Activated T-helper 1 cell treated with anti-CD3 and anti-CD28 coated beads, Interleukin-12 subunit alpha, Interleukin-12 subunit beta, Interleukin-2, Interleukin-4 antibody, amounts not matched to agents 30 ng/mL and 10 ng/mL and 1 ng/mL, durations not matched to agents 14 hours and 24 hours and 36 hours (primary cell): ENCODE results near the gene SNED1. TPM values are rescaled to one million over a fixed set of nuclear protein-coding genes. Genes with fewer than 3 reads are reported as not detected.

Experiments used
- DNase-seq: peaks from one replicate; pipeline ENCODE4 v3.0.0; 2021; ENCODE audit warnings: low spot score
- H3K27ac Mint-ChIP-seq: one replicate; pipeline ENCODE4 v1.8.0; 2021; ENCODE audit warnings: mild to moderate bottlenecking, mixed read lengths
- H3K27me3 Mint-ChIP-seq: one replicate; pipeline ENCODE4 v1.8.0; 2022; ENCODE audit warnings: mild to moderate bottlenecking, moderate library complexity, mixed read lengths; ENCODE audit not compliant: insufficient read depth
- H3K36me3 Mint-ChIP-seq: one replicate; pipeline ENCODE4 v1.8.0; 2021; ENCODE audit warnings: low read depth, mixed read lengths
- H3K4me1 Mint-ChIP-seq: one replicate; pipeline ENCODE4 v1.8.0; 2021; ENCODE audit warnings: low read depth, mixed read lengths
- H3K4me3 Mint-ChIP-seq: one replicate; pipeline ENCODE4 v1.8.0; 2021; ENCODE audit warnings: mild to moderate bottlenecking, moderate library complexity, mixed read lengths
- H3K9me3 Mint-ChIP-seq: one replicate; pipeline ENCODE4 v1.8.0; 2021; ENCODE audit warnings: mixed read lengths
- intact Hi-C: fragments of 100-400 bp; cut with micrococcal nuclease; formaldehyde crosslinking; loops from one replicate; pipeline ENCODE4 v1.15.1; 2024
- total RNA-seq: library from RNA; stranded (reverse); gene quantifications from 2 replicates; pipeline ENCODE4 v1.2.3, GENCODE V29; 2022

The SNED1 gene
- total RNA-seq, 1 donor from 2014 or later: 2.5 TPM

- intact Hi-C loops: loop anchor here (10.0 kb wide), 1 partner anchor 816 kb away; no protein-coding TSS in a partner anchor
- H3K4me3 Mint-ChIP-seq: no peak overlapping the region
- H3K9me3 Mint-ChIP-seq: no peaks in the 10 kb centered on the region
- DNase-seq: no peak
- no peaks in the 10 kb centered on the region for H3K4me1 Mint-ChIP-seq
- peaks cover 3% of the 10 kb centered on the region for H3K27me3 Mint-ChIP-seq
- H3K27ac Mint-ChIP-seq: no peak overlapping the region
- no peaks in the 10 kb centered on the region for H3K36me3 Mint-ChIP-seq
These were observed 69.9 kb downstream of the SNED1 start for GRCh38 chr2:241068136-241068941.

DNA sequence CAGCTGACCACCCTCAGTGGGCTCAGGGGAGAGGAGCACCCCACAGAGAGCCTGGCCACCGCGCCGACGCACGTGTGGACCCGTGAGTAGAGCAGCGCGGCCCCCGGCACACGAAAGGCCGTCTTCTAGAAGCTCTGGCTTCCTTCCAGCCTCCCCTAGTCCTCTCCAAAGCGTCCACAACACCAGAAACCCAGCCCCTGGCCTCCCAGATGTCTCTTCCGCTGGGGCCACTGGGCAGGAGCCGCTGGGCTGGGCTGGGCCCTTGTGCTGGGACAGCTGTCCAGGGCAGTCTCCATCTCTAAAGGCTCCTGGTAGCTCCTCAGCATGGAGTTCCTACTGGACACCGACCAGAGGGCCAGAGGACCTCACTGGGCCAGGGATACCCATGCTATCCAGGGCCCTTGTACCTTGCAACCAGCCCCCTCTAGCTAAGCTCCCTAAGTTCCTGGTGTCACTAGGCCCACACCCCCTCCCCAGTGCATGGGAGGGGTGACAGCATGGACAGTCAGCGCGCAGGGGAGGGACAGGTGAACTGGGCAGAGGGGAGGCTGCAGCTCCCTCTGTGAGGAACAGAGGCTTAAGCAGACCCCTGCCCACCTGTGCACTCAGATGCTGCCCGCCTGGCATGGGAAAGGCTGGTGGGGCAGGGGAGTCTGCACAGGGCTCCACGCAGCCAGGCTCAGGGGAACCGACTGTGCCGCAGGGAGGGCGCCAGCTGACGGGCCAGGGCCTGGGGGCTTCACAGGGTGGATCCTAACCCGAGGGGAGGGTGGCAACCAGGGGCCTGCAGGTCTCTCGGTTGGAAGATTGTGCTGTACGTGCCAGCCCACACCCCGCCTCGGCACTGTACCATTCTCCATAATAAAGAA lies 70.8 kb downstream of the SNED1 start:
- intact Hi-C loops: loop anchor here (10.0 kb wide), 1 partner anchor 816 kb away; no protein-coding TSS in a partner anchor

DNA sequence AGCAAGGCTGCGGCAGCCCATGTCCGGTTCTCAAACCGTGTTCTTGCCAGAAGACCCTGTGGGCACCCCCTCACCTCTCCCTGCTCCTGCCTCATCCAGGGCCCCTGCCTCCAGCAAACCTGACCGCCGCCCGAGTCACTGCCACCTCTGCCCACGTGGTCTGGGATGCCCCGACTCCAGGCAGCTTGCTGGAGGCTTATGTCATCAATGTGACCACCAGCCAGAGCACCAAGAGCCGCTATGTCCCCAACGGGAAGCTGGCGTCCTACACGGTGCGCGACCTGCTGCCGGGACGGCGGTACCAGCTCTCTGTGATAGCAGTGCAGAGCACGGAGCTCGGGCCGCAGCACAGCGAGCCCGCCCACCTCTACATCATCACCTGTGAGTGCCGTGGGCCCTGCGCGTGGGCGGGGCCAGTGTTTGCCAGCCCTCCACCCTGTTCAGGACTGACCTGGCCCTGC lies 71.4 kb downstream of the SNED1 start:
- DNase-seq: no peak
- Mint-ChIP-seq H3K27me3 (no peaks in the 10 kb centered on the region), H3K27ac (no peak overlapping the region), H3K4me1 (no peaks in the 10 kb centered on the region), H3K4me3 (no peak overlapping the region), H3K36me3 (no peaks in the 10 kb centered on the region), H3K9me3 (no peaks in the 10 kb centered on the region)
- intact Hi-C loops: loop anchor here (10.0 kb wide), 1 partner anchor 815 kb away; no protein-coding TSS in a partner anchor

More for the DNA sequence above, 70.8 kb downstream of the SNED1 start:
- H3K27me3 Mint-ChIP-seq: peaks cover 2% of the 10 kb centered on the region
- H3K4me3 Mint-ChIP-seq: no peak overlapping the region
- no peaks in the 10 kb centered on the region for H3K4me1 Mint-ChIP-seq
- no peaks in the 10 kb centered on the region for H3K9me3 Mint-ChIP-seq
- no peaks in the 10 kb centered on the region for H3K36me3 Mint-ChIP-seq
- H3K27ac Mint-ChIP-seq: no peak overlapping the region
- DNase-seq: no peak

GRCh38 chr2:241070361-241070760 lies 71.9 kb downstream of the SNED1 start:
- Mint-ChIP-seq H3K9me3 (no peaks in the 10 kb centered on the region), H3K4me1 (no peaks in the 10 kb centered on the region), H3K4me3 (no peak overlapping the region), H3K27ac (no peak overlapping the region), H3K36me3 (no peaks in the 10 kb centered on the region), H3K27me3 (no peaks in the 10 kb centered on the region)
- no peak for DNase-seq
- intact Hi-C loops: no loop called here

DNA sequence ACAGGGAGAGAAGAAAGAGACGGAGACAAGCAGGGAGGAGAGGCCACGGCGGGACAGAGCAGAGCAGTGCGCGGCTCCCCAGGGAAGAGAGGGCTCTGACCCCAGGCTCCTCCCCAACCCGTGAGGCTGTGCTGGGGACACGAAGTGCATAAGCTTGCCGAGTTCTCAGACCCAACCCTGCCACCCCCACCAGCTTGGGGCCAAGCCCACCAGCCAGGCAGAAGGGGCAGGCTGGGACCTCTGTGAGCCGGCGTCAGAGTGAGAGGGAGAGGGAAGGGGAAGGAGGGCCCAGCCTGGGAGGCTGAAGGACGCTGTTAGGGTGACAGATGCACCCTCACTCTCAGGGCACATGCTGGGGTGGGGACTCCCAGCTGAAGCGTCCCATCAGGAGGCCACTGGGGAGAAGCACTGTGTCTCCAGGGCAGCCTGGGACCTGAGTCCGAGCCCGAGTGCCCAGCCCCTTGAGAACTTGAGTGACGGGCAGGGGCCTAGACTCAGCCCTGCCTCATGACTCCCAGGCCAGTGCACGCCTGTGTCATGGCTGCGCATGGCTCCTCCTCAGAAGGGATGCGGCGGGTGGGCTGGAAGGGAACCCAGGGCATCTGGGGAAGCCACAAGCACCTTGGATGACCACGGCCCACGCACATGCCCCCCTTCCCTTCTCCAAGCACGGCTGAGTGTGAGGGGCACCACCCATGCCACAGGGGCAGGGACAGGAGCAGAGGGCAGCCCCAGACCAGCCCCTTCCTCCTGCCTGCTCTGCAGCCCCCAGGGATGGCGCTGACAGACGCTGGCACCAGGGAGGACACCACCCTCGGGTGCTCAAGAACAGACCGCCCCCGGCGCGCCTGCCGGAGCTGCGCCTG lies 72.6 kb downstream of the SNED1 start:
- DNase-seq: no peak
- no peaks in the 10 kb centered on the region for H3K9me3 Mint-ChIP-seq
- intact Hi-C loops: no loop called here
- H3K36me3 Mint-ChIP-seq: peaks cover 5% of the 10 kb centered on the region
- no peaks in the 10 kb centered on the region for H3K27me3 Mint-ChIP-seq
- H3K4me3 Mint-ChIP-seq: no peak overlapping the region
- H3K4me1 Mint-ChIP-seq: no peaks in the 10 kb centered on the region
- no peak overlapping the region for H3K27ac Mint-ChIP-seq

DNA sequence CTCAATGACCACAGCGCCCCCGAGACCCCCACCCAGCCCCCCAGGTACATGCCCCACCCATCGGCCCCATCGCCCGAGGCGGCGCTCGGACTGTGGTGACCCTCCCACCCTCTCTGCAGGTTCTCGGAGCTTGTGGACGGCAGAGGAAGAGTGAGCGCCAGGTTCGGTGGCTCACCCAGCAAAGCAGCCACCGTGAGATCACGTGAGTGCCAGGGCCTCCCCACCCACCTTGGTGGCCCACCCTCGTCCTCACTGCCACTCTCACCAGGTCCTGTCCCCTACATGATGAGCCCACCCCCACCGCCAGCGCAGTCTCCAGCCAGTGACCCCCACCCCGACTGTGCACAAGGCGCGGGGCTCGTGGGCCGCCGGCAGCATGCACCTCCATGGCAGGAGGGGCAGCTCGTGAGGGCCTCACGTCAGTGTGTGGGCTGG lies 73.3 kb downstream of the SNED1 start:
- no peak for DNase-seq
- H3K27me3 Mint-ChIP-seq: no peaks in the 10 kb centered on the region
- no peaks in the 10 kb centered on the region for H3K9me3 Mint-ChIP-seq
- intact Hi-C loops: no loop called here
- peaks cover 5% of the 10 kb centered on the region for H3K36me3 Mint-ChIP-seq
- H3K4me3 Mint-ChIP-seq: no peak overlapping the region
- no peaks in the 10 kb centered on the region for H3K4me1 Mint-ChIP-seq
- no peak overlapping the region for H3K27ac Mint-ChIP-seq

- Mint-ChIP-seq H3K4me3 (no peak overlapping the region), H3K27me3 (no peaks in the 10 kb centered on the region), H3K4me1 (no peaks in the 10 kb centered on the region), H3K27ac (no peak overlapping the region), H3K36me3 (peaks cover 5% of the 10 kb centered on the region), H3K9me3 (no peaks in the 10 kb centered on the region)
- no peak for DNase-seq
- intact Hi-C loops: no loop called here
These were observed 73.7 kb downstream of the SNED1 start for GRCh38 chr2:241072151-241072550.

DNA sequence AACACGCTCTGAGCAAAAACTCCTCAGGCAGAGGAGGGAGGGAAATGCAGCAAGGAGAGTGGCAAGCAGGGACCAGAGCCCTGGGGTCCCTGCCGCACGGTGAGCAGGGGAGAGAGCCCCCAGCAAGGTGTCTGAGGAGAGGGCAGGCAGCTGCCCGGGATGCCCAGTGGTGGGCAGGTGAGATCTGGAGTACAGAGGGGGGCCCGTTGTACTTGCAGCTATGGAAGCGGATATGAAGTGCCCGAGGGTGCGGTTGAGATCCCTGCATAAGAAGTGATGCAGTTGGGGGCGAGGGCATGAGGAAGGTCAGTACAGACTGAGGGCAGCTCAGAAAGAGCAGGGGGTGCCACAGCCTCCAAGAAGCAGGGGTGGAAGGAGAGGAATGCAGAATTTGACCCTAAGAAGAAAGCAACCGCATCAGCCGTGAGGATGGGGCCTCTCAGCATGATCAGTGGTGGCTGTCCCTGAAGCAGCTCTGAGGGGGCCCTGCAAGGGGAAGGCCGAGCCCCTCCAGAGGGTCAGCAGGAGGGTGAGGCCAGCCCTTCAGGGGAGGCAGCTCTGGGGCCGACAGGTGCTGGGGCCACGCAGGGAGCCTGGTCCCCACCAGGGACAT lies 74.2 kb downstream of the SNED1 start:
- no peak overlapping the region for H3K27ac Mint-ChIP-seq
- H3K27me3 Mint-ChIP-seq: no peaks in the 10 kb centered on the region
- intact Hi-C loops: no loop called here
- no peak overlapping the region for H3K4me3 Mint-ChIP-seq
- H3K4me1 Mint-ChIP-seq: no peaks in the 10 kb centered on the region
- H3K36me3 Mint-ChIP-seq: peaks cover 5% of the 10 kb centered on the region
- DNase-seq: no peak
- no peaks in the 10 kb centered on the region for H3K9me3 Mint-ChIP-seq

GRCh38 chr2:241073166-241074064 lies 75.0 kb downstream of the SNED1 start:
- H3K4me1 Mint-ChIP-seq: no peaks in the 10 kb centered on the region
- H3K27me3 Mint-ChIP-seq: no peaks in the 10 kb centered on the region
- H3K36me3 Mint-ChIP-seq: peaks cover 5% of the 10 kb centered on the region
- DNase-seq: no peak
- no peaks in the 10 kb centered on the region for H3K9me3 Mint-ChIP-seq
- no peak overlapping the region for H3K27ac Mint-ChIP-seq
- no peak overlapping the region for H3K4me3 Mint-ChIP-seq
- intact Hi-C loops: no loop called here

DNA sequence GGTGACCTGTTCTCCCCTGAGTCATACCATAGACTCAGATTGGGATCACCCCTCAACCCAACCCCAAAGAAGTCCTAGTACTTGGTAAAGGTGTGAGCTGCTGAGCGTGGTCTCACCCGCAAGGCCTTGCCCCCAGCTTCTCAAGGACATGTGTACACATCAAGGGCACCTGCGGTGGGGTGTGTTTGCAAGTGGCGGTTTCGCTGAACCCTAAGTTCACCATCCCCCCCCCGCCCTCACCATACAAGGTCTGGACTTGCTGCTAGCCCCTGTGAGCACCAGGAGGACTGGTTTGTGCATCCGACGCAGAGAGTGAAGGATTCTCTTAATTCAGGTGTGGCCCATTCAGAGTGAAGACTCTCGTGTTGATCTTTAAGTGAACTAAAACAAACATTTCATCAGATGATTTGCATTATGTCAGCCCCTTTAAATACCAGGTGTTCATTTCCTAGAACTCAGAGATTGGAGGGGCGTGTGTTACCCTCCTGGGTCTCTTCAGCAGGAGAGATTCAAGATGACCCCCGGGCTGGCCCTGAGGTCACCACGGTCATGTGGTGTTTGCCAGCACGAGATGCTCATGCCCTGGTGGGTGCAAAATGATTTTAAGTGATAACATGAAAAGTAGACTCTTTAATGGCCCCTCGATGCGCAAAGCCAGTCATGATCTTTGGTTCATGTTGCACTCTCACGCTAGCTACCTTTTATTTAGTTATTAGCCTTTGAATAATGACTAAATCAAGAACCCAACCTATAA lies 75.8 kb downstream of the SNED1 start:
- DNase-seq: no peak
- H3K36me3 Mint-ChIP-seq: peaks cover 5% of the 10 kb centered on the region
- no peaks in the 10 kb centered on the region for H3K4me1 Mint-ChIP-seq
- intact Hi-C loops: no loop called here
- H3K27ac Mint-ChIP-seq: no peak overlapping the region
- H3K9me3 Mint-ChIP-seq: no peaks in the 10 kb centered on the region
- no peak overlapping the region for H3K4me3 Mint-ChIP-seq
- H3K27me3 Mint-ChIP-seq: no peaks in the 10 kb centered on the region
